Thoracic aorta (tissue), 2 donors: Measurements from ENCODE around the gene SH3PXD2A. TPM values are rescaled to one million over a fixed set of nuclear protein-coding genes. Genes with fewer than 3 reads are reported as not detected.

Source experiments
- ATAC-seq: fragments of 150-250 bp; one replicate; pipeline ENCODE4 v1.8.0; 2017; ENCODE audit warnings: low read depth; ENCODE audit not compliant: insufficient number of reproducible peaks, low FRiP score
- DNase-seq: peaks from one replicate; pipeline ENCODE4 v3.0.0-alpha.2; 2020; ENCODE audit warnings: low spot score
- H3K27ac ChIP-seq, 2 donors: fragments of 200-600 bp; sonication (generic); 1 replicate in 1 of 2; 2 replicates in 1 of 2; pipeline ENCODE4 v1.5.1; 2016; ENCODE audit warnings: mild to moderate bottlenecking in 2 of 2, moderate library complexity in 2 of 2
- H3K27me3 ChIP-seq: fragments of 200-600 bp; sonication (generic); replicated peaks from 2 replicates; pipeline ENCODE4 v1.6.0; 2016; ENCODE audit warnings: mild to moderate bottlenecking; ENCODE audit not compliant: insufficient read depth
- H3K36me3 ChIP-seq: fragments of 200-600 bp; sonication (generic); one replicate; pipeline ENCODE4 v1.5.1; 2016
- H3K4me1 ChIP-seq, 2 donors: fragments of 200-600 bp; sonication (generic); 1 replicate in 1 of 2; 2 replicates in 1 of 2; pipeline versions ENCODE4 v1.5.1 to v1.6.0; 2016; ENCODE audit warnings: low read depth in 2 of 2, mild to moderate bottlenecking in 1 of 2; ENCODE audit not compliant: control insufficient read depth in 1 of 2
- H3K4me3 ChIP-seq: fragments of 200-600 bp; sonication (generic); 2 replicates; pipeline ENCODE4 v1.5.1; 2016; ENCODE audit warnings: mild to moderate bottlenecking
- H3K9me3 ChIP-seq: fragments of 200-600 bp; sonication (generic); 2 replicates; pipeline ENCODE4 v1.5.1; 2016
- total RNA-seq, 2 donors: library from RNA; depleted of rRNA; stranded (reverse); fragments of >200 nt; gene quantifications; one replicate each; pipeline versions ENCODE4 v1.1.0 to v1.2.3, GENCODE V29; 2016
- TF ChIP-seq, protein P1 (sequence below): fragments of 200-600 bp; sonication (generic); IDR thresholded peaks from one replicate; pipeline ENCODE4 v1.5.1; 2019; ENCODE audit warnings: antibody characterized with exemption

The SH3PXD2A gene
- total RNA-seq, 2 donors from 2014 or later: 28.3 to 51.5 TPM

DNA sequence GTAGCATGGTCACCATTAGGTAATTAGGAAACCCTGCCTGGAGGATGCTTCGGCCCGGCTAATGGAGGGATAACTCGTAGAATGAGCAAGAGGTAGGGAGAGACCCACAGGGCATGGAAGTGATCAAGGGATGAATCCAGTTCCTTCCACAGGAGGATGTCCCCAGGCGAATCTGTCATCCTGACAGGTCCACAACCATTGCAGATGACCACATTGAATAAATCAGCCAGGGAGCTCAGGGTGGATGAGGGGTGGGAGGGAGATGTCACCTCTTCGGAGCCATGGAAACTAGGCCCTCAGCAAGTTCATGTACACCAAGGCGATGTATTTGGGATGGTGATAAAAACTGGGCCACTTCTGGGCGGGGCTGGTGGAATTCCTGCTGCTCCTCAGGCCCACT, 28.5 kb downstream of the SH3PXD2A start:
- DNase-seq: no peak
- H3K27me3 ChIP-seq: no peaks in the 10 kb centered on the region
- H3K9me3 ChIP-seq: no peaks in the 10 kb centered on the region
- H3K27ac ChIP-seq: no peak overlapping the region
- TF ChIP-seq, protein P1, sequence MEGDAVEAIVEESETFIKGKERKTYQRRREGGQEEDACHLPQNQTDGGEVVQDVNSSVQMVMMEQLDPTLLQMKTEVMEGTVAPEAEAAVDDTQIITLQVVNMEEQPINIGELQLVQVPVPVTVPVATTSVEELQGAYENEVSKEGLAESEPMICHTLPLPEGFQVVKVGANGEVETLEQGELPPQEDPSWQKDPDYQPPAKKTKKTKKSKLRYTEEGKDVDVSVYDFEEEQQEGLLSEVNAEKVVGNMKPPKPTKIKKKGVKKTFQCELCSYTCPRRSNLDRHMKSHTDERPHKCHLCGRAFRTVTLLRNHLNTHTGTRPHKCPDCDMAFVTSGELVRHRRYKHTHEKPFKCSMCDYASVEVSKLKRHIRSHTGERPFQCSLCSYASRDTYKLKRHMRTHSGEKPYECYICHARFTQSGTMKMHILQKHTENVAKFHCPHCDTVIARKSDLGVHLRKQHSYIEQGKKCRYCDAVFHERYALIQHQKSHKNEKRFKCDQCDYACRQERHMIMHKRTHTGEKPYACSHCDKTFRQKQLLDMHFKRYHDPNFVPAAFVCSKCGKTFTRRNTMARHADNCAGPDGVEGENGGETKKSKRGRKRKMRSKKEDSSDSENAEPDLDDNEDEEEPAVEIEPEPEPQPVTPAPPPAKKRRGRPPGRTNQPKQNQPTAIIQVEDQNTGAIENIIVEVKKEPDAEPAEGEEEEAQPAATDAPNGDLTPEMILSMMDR: no peak
- H3K36me3 ChIP-seq: no peaks in the 10 kb centered on the region
- H3K4me1 ChIP-seq: peaks cover 0 to 6% of the 10 kb centered on the region in 2 donors
- no peak overlapping the region for H3K4me3 ChIP-seq
- no peak for ATAC-seq

DNA sequence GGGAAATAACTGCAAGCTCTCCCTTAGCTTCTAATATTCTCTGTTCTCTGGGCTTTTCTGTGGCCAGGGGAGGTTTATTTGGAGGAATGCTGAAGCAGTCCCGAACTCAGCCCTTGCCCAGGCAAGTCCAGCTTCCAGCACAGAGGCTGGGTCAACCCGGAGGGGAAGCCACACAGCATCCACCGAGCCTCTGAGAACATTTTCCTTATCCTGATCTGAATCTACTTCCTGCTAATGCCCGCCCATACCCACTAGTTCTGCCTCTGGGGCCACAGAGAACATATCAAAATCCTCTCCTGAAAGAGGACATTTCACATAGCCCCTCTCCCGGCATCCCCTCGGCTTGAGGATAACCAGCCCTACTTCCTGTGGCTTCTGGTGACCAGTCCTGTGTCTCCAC, 31.1 kb downstream of the SH3PXD2A start:
- H3K27me3 ChIP-seq: no peaks in the 10 kb centered on the region
- no peaks in the 10 kb centered on the region for H3K36me3 ChIP-seq
- TF ChIP-seq, protein P1: no peak
- H3K9me3 ChIP-seq: no peaks in the 10 kb centered on the region
- no peak overlapping the region for H3K4me3 ChIP-seq
- peaks cover 9 to 17% of the 10 kb centered on the region in 2 donors for H3K4me1 ChIP-seq
- no peak overlapping the region for H3K27ac ChIP-seq
- DNase-seq (no peak), ATAC-seq (no peak)

DNA sequence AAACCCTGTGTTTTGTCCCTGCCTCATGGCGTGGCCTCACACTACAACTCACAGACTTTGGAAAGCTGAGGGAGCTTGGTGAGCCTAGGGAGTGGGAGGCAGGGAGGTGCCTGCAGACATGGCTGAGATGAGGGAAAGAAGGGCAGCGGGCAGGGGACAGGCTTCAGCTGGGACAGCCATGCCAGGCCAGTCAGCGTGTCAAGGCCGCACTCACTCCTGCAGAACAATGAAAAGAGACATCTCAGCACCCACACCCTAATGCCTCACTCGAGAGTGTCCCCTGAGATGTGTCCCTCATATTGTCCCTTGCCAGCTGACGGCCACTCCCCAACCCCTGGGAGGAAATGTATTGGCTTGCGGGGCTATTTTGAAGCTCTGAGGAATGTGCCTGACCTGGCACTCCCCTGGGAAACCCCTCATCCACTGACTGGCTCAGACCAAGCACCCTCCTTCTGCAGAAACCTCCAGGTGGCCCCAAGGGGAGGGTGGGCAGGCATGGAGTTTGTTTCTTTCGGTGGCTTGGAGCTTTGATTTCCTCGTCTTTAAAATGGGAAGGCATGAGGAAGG, 31.6 kb downstream of the SH3PXD2A start:
- Histone ChIP-seq H3K27ac (no peak overlapping the region), H3K4me3 (no peak overlapping the region), H3K27me3 (no peaks in the 10 kb centered on the region), H3K9me3 (no peaks in the 10 kb centered on the region), H3K36me3 (no peaks in the 10 kb centered on the region), H3K4me1 (peaks cover 9 to 22% of the 10 kb centered on the region in 2 donors)
- DNase-seq (no peak), ATAC-seq (no peak)
- TF ChIP-seq, protein P1: no peak

- DNase-seq (no peak), ATAC-seq (no peak)
- no peak overlapping the region for H3K4me3 ChIP-seq
- no peaks in the 10 kb centered on the region for H3K36me3 ChIP-seq
- H3K27me3 ChIP-seq: no peaks in the 10 kb centered on the region
- TF ChIP-seq, protein P1: no peak
- H3K4me1 ChIP-seq: peaks cover 9 to 30% of the 10 kb centered on the region in 2 donors
- no peak overlapping the region for H3K27ac ChIP-seq
- no peaks in the 10 kb centered on the region for H3K9me3 ChIP-seq
Measured at GRCh38 chr10:103822800-103823199, 32.6 kb downstream of the SH3PXD2A start.

- no peaks in the 10 kb centered on the region for H3K9me3 ChIP-seq
- no peak overlapping the region for H3K4me3 ChIP-seq
- H3K4me1 ChIP-seq: peaks cover 9 to 30% of the 10 kb centered on the region in 2 donors
- no peaks in the 10 kb centered on the region for H3K36me3 ChIP-seq
- H3K27ac ChIP-seq: no peak overlapping the region
- TF ChIP-seq, protein P1: no peak
- DNase-seq (no peak), ATAC-seq (no peak)
- no peaks in the 10 kb centered on the region for H3K27me3 ChIP-seq
Measured at GRCh38 chr10:103822107-103822716, 33.2 kb downstream of the SH3PXD2A start.
